SK-N-SH treated with all-trans-retinoic acid at 6 μM for 48 hours (cell line): ENCODE results near the gene GON4L.

Experiments used
- ATAC-seq: fragments of 200-7000 bp; cut with Tn5 transposase; 3 replicates; pipeline ENCODE4 v1.9.1; 2020; ENCODE audit warnings: mild to moderate bottlenecking, moderate library complexity
- ARNTL ChIP-seq: fragments of 450-650 bp; formaldehyde crosslinking; IDR thresholded peaks from 2 replicates; pipeline ENCODE4 v1.5.0; 2020; ENCODE audit warnings: low read depth, mild to moderate bottlenecking, moderate library complexity, borderline replicate concordance
- BACH2 ChIP-seq: fragments of 250-450 bp; sonication (Bioruptor Pico); IDR thresholded peaks from 2 replicates; pipeline ENCODE4 v1.9.0; 2021; ENCODE audit warnings: mild to moderate bottlenecking, borderline replicate concordance
- CREB5 ChIP-seq: fragments of 250-450 bp; sonication (Bioruptor Pico); IDR thresholded peaks from 2 replicates; pipeline ENCODE4 v1.5.1; 2020; ENCODE audit warnings: low read depth, mild to moderate bottlenecking, moderate library complexity
- CSRNP3 ChIP-seq: fragments of 250-450 bp; sonication (Bioruptor Pico); IDR thresholded peaks from 2 replicates; pipeline ENCODE4 v1.5.1; 2021; ENCODE audit warnings: mild to moderate bottlenecking, moderate library complexity
- ESRRG ChIP-seq: fragments of 250-450 bp; sonication (Bioruptor Pico); IDR thresholded peaks from 2 replicates; pipeline ENCODE4 v1.6.1; 2021; ENCODE audit warnings: mild to moderate bottlenecking
- GLIS3 ChIP-seq: fragments of 250-450 bp; sonication (Bioruptor Pico); IDR thresholded peaks from 2 replicates; pipeline ENCODE4 v1.5.0; 2020; ENCODE audit warnings: mild to moderate bottlenecking, moderate library complexity
- ISL1 ChIP-seq: fragments of 250-450 bp; sonication (Bioruptor Pico); IDR thresholded peaks from 2 replicates; pipeline ENCODE4 v2.1.2; 2022; ENCODE audit warnings: mild to moderate bottlenecking, moderate library complexity
- PATZ1 ChIP-seq: fragments of 250-450 bp; sonication (Bioruptor Pico); IDR thresholded peaks from 2 replicates; pipeline ENCODE4 v1.8.0; 2020; ENCODE audit warnings: mild to moderate bottlenecking, moderate library complexity, borderline replicate concordance
- POU6F1 ChIP-seq: fragments of 250-450 bp; sonication (Bioruptor Pico); IDR thresholded peaks from 2 replicates; pipeline ENCODE4 v1.8.0; 2021; ENCODE audit warnings: low read depth, mild to moderate bottlenecking, moderate library complexity, borderline replicate concordance
- PPARA ChIP-seq: fragments of 250-450 bp; sonication (Bioruptor Pico); IDR thresholded peaks from 2 replicates; pipeline ENCODE4 v1.5.0; 2020; ENCODE audit warnings: mild to moderate bottlenecking, borderline replicate concordance
- RARB ChIP-seq: fragments of 250-450 bp; sonication (Bioruptor Pico); IDR thresholded peaks from 2 replicates; pipeline ENCODE4 v1.8.0; 2021; ENCODE audit warnings: mild to moderate bottlenecking, moderate library complexity
- SNAI2 ChIP-seq: fragments of 250-450 bp; sonication (Bioruptor Pico); IDR thresholded peaks from 2 replicates; pipeline ENCODE4 v1.5.0; 2020; ENCODE audit warnings: mild to moderate bottlenecking, moderate library complexity
- TSHZ2 ChIP-seq: fragments of 250-450 bp; sonication (Bioruptor Pico); IDR thresholded peaks from 2 replicates; pipeline ENCODE4 v1.5.0; 2020; ENCODE audit warnings: mild to moderate bottlenecking, moderate library complexity
- ZC3H10 ChIP-seq: fragments of 250-450 bp; sonication (Bioruptor Pico); IDR thresholded peaks from 2 replicates; pipeline ENCODE4 v1.5.1; 2021; ENCODE audit warnings: mild to moderate bottlenecking, moderate library complexity
- ZFP3 ChIP-seq: fragments of 250-450 bp; sonication (Bioruptor Pico); IDR thresholded peaks from 2 replicates; pipeline ENCODE4 v1.5.0; 2020; ENCODE audit warnings: mild to moderate bottlenecking, moderate library complexity
- ZFP30 ChIP-seq: fragments of 450-650 bp; formaldehyde crosslinking; IDR thresholded peaks from 2 replicates; pipeline ENCODE4 v1.5.0; 2022; ENCODE audit warnings: mild to moderate bottlenecking, moderate library complexity
- ZNF565 ChIP-seq: fragments of 450-650 bp; formaldehyde crosslinking; conservative IDR thresholded peaks from 2 replicates; pipeline ENCODE4 v1.5.0; 2020; ENCODE audit warnings: low read depth, mild to moderate bottlenecking, moderate library complexity
- ZNF70 ChIP-seq: fragments of 450-650 bp; formaldehyde crosslinking; IDR thresholded peaks from 2 replicates; pipeline ENCODE4 v1.5.0; 2020; ENCODE audit warnings: mild to moderate bottlenecking, moderate library complexity
- ZNF8 ChIP-seq: fragments of 450-650 bp; formaldehyde crosslinking; IDR thresholded peaks from 2 replicates; pipeline ENCODE4 v1.5.0; 2020; ENCODE audit warnings: mild to moderate bottlenecking, moderate library complexity

The GON4L gene

GRCh38 chr1:155873860-155874259 lies 16.8 kb upstream of the GON4L start:
- ATAC-seq: peak; percentile 69
- TF ChIP-seq ZFP3 (no peak), PPARA (CRISPR knock-in tag) (no peak), CSRNP3 (CRISPR knock-in tag) (no peak)

- no peak for TF ChIP-seq ZFP3
- no peak for TF ChIP-seq RARB (CRISPR knock-in tag)
- TF ChIP-seq ZC3H10: no peak
- ATAC-seq: no peak
Observed at GRCh38 chr1:155872527-155872926, 15.5 kb upstream of the GON4L start.

GRCh38 chr1:155871390-155871789 lies 14.4 kb upstream of the GON4L start:
- peak; percentile 57 for ATAC-seq
- no peak for TF ChIP-seq ISL1 (CRISPR knock-in tag)
- no peak for TF ChIP-seq ZNF565 (CRISPR knock-in tag)
- no peak for TF ChIP-seq ZC3H10
- TF ChIP-seq ZFP30 (CRISPR knock-in tag): no peak
- TF ChIP-seq SNAI2 (CRISPR knock-in tag): no peak

- ATAC-seq: no peak
Observed at GRCh38 chr1:155867766-155868165, 10.8 kb upstream of the GON4L start.

More at GRCh38 chr1:155867766-155868165, 10.8 kb upstream of the GON4L start:
- no peak for TF ChIP-seq PPARA (CRISPR knock-in tag)
- TF ChIP-seq ZFP3: no peak
- no peak for TF ChIP-seq RARB (CRISPR knock-in tag)
- TF ChIP-seq ZNF70 (CRISPR knock-in tag): no peak
- no peak for TF ChIP-seq ESRRG
- TF ChIP-seq GLIS3 (CRISPR knock-in tag): no peak
- no peak for TF ChIP-seq ZNF565 (CRISPR knock-in tag)
- no peak for TF ChIP-seq ZNF8 (CRISPR knock-in tag)
- TF ChIP-seq ARNTL (CRISPR knock-in tag): no peak
- no peak for TF ChIP-seq POU6F1
- TF ChIP-seq CREB5: no peak
- TF ChIP-seq TSHZ2 (CRISPR knock-in tag): no peak
- no peak for TF ChIP-seq CSRNP3 (CRISPR knock-in tag)
- no peak for TF ChIP-seq PATZ1 (CRISPR knock-in tag)
- TF ChIP-seq ZFP30 (CRISPR knock-in tag): no peak
- no peak for TF ChIP-seq BACH2
